ENCODE results near the gene NR0B1.

The NR0B1 gene

GRCh38 chrX:30262763-30263162, 46.4 kb downstream of the NR0B1 start:
- DNase-seq = no peak

GRCh38 chrX:30261012-30261411, 48.2 kb downstream of the NR0B1 start:
- no peak for DNase-seq

- DNase-seq = no peak
Observed at GRCh38 chrX:30259927-30260326, 49.3 kb downstream of the NR0B1 start.

Data from SHP77 (cell line).